LNCAP (cell line): ENCODE results near the gene GNB5.

Experiments used
- TF ChIP-seq, protein P1 (sequence below): fragments of 450-650 bp; IDR thresholded peaks from 2 replicates; pipeline ENCODE4 v1.5.1; 2017; ENCODE audit warnings: mild to moderate bottlenecking

The GNB5 gene

DNA sequence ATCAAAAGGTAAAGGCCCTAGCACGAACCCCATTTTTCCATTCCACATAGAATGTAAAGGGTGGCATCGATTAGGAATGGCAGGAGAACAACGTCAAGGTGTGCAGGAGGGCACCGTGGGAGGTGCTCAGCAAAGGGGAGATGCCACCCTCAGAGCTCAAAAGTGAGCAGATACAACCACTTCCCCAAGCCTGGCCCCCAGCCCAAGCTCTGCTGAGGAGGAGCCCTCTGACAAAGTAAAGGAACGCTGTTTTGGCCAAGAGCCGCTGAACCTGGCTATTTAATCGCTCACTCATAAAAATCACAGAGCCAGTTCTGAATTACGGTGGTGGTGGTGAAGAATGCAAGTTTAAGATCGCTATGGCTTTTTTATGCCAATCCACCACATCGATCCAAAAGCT, 12.4 kb downstream of the GNB5 start:
- TF ChIP-seq, protein P1, sequence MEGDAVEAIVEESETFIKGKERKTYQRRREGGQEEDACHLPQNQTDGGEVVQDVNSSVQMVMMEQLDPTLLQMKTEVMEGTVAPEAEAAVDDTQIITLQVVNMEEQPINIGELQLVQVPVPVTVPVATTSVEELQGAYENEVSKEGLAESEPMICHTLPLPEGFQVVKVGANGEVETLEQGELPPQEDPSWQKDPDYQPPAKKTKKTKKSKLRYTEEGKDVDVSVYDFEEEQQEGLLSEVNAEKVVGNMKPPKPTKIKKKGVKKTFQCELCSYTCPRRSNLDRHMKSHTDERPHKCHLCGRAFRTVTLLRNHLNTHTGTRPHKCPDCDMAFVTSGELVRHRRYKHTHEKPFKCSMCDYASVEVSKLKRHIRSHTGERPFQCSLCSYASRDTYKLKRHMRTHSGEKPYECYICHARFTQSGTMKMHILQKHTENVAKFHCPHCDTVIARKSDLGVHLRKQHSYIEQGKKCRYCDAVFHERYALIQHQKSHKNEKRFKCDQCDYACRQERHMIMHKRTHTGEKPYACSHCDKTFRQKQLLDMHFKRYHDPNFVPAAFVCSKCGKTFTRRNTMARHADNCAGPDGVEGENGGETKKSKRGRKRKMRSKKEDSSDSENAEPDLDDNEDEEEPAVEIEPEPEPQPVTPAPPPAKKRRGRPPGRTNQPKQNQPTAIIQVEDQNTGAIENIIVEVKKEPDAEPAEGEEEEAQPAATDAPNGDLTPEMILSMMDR = no peak

DNA sequence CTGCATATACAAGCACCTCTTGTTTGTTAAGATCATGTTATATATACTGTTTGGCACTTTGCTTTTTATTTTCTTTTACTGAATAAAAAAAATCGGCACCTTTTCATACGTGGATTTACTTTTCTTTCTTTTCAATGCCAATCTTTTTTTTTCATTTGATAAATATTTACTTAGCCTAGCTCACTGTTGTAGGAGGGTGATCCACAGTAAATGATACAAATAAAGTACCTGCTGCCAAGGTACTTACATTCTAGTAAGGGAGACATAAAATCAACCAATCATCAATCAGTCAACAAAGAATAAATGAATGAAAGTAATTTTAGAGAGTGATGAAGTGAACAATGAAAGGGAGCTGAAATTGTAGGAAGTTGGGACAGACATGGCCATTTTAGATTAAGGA, 18.3 kb downstream of the GNB5 start:
- TF ChIP-seq, protein P1 = no peak

DNA sequence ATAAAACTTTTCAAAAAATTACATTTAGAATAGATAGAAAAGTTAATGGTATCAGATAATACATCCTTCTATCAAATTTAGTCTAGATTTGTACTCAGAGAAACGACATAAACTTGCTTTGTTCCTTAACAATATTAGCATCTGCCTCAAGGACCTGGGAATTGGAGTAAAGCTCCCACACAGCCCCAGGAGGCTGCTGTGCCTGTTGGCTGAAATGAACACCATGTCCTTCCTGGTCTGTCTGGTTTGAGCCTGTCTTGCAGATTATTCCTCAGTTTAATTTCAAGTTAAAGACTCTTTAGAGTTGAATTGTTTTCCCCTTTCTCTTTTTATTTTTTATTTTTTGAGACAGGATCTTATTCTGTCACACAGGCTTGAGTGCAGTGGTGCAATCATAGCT, 19.4 kb downstream of the GNB5 start:
- TF ChIP-seq, protein P1 = no peak

DNA sequence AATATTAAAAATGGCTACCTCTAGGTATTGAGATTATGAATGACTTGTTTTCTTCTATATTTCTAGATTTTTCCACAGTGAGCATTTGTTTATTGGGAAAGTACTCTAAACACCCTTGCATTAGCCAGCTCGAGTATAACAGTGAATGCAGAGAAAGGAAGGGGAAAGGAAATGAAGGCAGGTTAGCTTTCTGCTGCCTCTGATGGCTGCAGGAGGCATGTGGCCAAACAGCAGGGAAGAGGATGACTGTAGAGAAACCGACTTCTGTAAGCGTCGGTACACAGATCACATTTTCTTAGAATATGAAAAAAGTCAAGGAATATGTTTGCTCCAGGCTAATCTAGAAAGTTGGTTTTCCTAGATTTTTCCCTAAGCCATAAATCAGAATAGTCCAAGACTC, 19.8 kb downstream of the GNB5 start:
- TF ChIP-seq, protein P1 = no peak

DNA sequence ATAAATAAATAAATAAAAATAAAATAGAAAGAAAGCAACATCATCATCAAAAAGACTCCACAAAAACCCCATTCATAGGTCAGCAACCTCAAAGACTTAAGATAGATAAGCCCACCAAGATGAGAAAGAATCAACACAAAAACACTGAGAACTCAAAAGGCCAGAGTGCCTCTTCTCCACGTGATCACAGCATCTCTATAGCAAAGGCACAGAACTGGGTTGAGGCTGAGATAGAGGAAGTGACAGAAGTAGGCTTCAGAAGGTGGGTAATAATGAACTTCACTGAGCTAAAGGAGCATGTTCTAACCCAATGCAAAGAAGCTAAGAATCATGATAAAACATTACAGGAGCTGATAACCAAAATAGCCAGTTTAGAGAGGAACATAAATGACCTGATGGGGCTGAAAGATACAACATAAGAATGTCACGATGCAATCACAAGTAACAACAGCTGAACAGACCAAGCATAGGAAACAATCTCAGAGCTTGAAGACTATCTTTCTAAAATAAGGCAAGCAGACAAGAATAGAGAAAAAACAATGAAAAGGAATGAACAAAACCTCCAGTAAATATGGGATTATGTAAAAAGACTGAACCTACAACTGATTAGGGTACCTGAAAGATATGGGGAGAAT, 26.4 kb downstream of the GNB5 start:
- TF ChIP-seq, protein P1 = no peak

DNA sequence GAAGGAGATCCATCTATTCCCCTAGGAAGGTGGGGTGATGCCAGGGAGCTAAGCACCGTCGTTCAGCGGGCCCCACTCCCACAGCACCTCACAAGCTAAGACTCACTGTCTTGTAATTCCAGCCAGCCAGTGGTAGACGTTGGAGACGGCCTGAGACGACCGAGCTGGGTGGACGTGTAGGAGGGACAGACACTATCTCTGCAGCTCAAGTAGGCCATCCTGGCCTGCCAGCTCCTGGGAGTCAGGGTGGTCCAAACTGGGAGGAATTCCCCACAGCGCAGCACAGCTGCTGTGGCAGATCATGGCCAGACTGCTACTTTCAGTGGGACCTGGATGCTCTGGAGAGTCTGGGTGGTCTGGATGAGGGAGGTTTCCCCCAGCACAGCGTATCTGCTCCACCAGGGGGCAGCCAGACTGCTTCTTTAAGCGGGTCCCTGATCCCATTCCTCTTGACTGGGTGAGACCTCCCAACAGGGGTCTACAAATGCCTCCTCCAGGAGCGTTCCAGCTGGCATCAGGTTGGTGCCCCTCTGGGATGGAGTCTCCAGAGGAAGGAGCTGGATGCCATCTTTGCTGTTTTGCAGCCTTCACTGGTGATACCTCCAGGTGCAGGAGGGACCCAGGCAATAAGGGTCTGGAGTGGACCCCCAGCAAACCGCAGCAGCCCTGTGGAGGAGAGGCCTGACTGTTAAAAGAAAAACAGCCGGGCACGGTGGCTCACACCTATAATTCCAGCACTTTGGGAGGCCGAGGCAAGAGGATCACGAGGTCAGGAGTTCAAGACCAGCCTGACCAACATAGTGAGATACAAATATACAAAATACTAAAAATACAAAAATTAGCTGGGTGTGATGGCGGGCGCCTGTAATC, 27.6 kb downstream of the GNB5 start:
- TF ChIP-seq, protein P1 = no peak

DNA sequence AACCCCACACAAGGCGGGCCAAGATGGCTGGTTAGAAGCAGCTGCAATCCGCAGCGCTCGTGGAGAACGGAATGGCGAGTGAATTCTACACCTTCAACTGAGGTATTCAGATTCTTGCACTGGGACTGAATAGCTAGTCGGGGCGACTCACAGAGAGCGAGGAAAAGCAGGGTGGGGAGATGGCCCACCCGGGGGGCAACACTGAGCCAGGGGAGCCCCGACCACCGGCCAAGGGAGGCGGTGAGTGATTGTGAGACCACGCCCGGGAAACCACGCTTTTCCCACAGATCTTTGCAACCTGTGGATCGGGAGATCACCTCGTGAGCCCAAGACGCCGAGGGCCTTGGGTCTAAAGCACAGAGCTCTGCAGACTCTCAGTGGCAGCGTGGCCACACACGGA, 28.3 kb downstream of the GNB5 start:
- TF ChIP-seq, protein P1 = no peak
